GM21576 (cell line): ENCODE data around the gene BRMS1L.

Source experiments
- ATAC-seq: cut with Tn5 transposase; IDR thresholded peaks from one replicate; pipeline ENCODE4 v1.9.1; 2021; ENCODE audit warnings: mild to moderate bottlenecking, moderate library complexity; ENCODE audit not compliant: unreplicated experiment

BRMS1L gene

GRCh38 chr14:35865611-35866324 is 39.6 kb downstream of the BRMS1L start:
- no peak for ATAC-seq

- no peak for ATAC-seq
Measured at GRCh38 chr14:35866595-35867279, 40.6 kb downstream of the BRMS1L start.

GRCh38 chr14:35867280-35867629 is 41.1 kb downstream of the BRMS1L start:
- no peak for ATAC-seq

GRCh38 chr14:35875296-35875695 is 49.2 kb downstream of the BRMS1L start:
- no peak for ATAC-seq

GRCh38 chr14:35877276-35877675 is 51.1 kb downstream of the BRMS1L start:
- ATAC-seq: no peak

- ATAC-seq: no peak
Measured at GRCh38 chr14:35878272-35879150, 52.4 kb downstream of the BRMS1L start.

- ATAC-seq: no peak
Measured at GRCh38 chr14:35879151-35879648, 53.1 kb downstream of the BRMS1L start.

- peak; percentile 54 for ATAC-seq
Measured at GRCh38 chr14:35879654-35880249, 53.6 kb downstream of the BRMS1L start.

GRCh38 chr14:35881280-35881679 is 55.1 kb downstream of the BRMS1L start:
- ATAC-seq: no peak

- no peak for ATAC-seq
Measured at GRCh38 chr14:35883677-35884293, 57.6 kb downstream of the BRMS1L start.

GRCh38 chr14:35890308-35890707 is 64.2 kb downstream of the BRMS1L start:
- ATAC-seq: no peak

- no peak for ATAC-seq
Measured at GRCh38 chr14:35895256-35895655, 69.1 kb downstream of the BRMS1L start.

GRCh38 chr14:35897616-35898111 is 71.5 kb downstream of the BRMS1L start:
- no peak for ATAC-seq

GRCh38 chr14:35898217-35898775 is 72.2 kb downstream of the BRMS1L start:
- ATAC-seq: no peak

- ATAC-seq: no peak
Measured at GRCh38 chr14:35900741-35901140, 74.6 kb downstream of the BRMS1L start.

GRCh38 chr14:35909665-35910064 is 83.5 kb downstream of the BRMS1L start:
- no peak for ATAC-seq

GRCh38 chr14:35910191-35910590 is 84.1 kb downstream of the BRMS1L start:
- ATAC-seq: no peak

- no peak for ATAC-seq
Measured at GRCh38 chr14:35911097-35911496, 85.0 kb downstream of the BRMS1L start.

GRCh38 chr14:35915185-35915584 is 89.0 kb downstream of the BRMS1L start:
- ATAC-seq: no peak

- ATAC-seq: no peak
Measured at GRCh38 chr14:35915775-35916174, 89.6 kb downstream of the BRMS1L start.
